ENCODE data around the gene GNB1L.
"Not testable (repeated sequence)": the region's sequence is repeated elsewhere in the genome, so short reads cannot be mapped to it uniquely, and the experiment has no call there.

GNB1L gene

DNA sequence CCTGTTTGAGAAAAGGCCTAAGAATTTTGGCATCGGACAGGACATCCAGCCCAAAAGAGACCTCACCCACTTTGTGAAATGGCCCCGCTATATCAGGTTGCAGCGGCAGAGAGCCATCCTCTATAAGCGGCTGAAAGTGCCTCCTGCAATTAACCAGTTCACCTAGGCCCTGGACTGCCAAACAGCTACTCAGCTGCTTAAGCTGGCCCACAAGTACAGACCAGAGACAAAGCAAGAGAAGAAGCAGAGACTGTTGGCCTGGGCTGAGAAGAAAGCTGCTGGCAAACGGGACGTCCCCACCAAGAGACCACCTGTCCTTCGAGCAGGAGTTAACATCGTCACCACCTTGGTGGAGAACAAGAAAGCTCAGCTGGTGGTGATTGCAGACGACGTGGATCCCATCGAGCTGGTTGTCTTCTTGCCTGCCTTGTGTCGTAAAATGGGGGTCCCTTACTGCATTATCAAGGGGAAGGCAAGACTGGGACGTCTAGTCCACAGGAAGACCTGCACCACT, 62.2 kb downstream of the GNB1L start:
- DNase-seq, result not testable (repeated sequence)

DNA sequence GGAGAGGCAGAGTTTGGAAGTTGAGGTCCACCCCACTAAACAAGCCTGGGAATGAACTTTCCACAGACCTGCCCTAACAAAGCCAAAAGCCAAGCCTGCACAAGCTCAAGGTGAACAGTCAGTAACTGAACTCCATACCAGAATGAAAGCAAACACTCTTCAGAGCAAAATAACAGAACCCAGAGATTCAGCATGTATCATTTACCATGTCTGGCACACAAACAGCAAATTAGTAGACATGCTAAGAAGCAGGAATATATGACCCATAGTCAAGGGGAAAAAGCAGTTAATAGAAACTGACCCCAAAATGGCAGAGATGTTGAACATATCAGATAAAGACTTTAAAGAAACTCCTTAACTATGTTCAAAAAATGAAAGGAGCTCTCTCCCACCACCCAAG, 62.8 kb downstream of the GNB1L start:
- no peak for DNase-seq

DNA sequence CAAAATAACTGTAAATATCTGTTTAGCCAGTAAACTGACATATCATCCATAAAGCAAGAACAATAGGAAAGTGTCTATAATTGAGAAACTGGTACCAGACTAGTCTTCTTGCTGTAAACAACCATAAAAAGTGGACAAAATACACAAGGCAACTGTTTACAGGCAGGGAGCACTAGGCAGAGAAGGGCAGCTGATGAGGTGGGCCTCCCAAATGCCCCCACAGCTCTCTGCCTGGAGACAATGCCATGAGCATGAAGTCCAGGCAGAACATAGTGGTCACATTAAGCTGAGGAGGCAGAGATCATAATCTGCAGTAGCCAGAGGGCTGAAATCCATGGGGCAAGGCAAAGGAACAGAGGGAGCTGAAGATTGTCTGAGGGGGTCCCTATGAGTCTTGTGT, 63.4 kb downstream of the GNB1L start:
- no peak for DNase-seq

DNA sequence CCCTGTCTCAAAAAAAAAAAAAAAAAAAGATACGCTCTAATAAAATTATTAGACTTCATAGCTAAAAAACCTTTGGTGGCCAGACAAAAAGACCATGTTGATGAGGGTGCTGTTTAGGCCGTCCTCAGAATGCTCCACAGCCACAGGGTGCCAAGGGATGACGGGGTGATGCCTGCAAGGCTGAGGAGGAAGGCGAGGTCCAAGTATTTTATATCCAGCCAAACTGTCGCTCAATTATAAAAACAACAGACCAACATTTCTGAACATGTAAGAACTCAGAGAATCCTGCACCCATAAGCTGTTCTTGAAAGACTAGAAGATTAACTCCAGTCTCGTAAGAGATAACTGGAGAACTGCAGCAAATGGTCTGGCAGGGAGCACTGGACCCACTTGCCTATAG, 64.8 kb downstream of the GNB1L start:
- no peak for DNase-seq

DNA sequence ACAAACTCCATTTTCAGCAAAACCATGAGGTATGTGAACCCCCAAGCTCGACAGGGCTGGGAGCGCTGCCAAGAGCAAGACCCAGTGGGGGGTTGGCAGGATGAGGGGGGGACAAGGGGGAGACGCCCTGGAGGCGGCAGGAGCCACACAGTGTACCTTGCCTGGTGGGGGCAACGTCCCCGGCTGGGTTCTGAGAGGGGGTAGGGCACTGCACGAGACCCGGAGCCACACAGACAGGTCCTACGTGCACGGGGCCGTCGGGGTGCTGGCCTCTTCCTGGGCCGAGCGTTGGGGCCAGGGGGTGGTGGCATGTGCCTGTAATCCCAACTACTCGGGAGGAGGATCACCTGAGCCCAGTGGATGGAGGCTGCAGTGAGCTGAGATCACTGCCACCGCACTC, 65.3 kb downstream of the GNB1L start:
- DNase-seq, result no peak

DNA sequence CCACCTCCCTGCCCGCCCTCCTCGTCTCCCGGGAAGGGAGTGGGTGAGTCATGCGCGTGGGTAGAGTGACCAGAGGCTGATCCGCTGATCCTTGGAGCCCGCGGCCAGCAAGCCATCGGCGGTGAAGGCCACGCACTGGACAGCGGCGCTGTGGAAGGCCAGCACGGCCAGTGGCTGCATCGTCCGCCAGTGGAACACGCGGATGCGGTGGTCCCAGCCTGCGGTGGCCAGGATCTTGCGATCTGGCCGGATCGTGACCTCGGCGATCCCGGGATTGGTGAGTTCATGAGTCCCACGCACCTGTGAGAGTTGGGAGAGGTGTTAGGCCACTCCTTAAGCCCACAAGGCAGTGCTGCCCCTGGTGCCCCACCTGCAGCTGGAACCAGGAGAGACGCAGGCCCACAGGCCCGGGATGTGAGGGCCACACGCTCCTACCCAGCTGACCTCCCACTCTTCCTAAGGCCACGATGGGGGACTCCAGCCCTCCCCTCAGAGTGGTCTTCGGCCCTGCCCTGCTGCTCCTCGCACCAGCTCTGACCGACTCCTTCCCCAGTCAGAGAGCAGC, 65.9 kb downstream of the GNB1L start:
- DNase-seq, result no peak

DNA sequence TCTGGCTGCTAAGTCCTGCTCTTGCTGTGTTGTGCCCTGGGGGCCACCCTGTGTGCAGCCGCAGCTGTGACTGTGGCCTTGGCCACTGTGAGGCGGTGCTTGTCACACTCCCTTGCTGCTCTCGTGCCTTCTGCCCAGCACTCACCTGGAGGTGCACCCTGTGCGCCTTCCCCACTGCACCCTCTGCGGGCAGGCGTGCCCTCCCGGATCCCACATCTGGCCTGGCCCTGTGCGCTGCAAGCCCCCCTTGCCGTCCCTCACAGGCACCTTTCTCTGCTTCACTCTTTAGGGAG, 66.9 kb downstream of the GNB1L start:
- DNase-seq, result no peak

DNA sequence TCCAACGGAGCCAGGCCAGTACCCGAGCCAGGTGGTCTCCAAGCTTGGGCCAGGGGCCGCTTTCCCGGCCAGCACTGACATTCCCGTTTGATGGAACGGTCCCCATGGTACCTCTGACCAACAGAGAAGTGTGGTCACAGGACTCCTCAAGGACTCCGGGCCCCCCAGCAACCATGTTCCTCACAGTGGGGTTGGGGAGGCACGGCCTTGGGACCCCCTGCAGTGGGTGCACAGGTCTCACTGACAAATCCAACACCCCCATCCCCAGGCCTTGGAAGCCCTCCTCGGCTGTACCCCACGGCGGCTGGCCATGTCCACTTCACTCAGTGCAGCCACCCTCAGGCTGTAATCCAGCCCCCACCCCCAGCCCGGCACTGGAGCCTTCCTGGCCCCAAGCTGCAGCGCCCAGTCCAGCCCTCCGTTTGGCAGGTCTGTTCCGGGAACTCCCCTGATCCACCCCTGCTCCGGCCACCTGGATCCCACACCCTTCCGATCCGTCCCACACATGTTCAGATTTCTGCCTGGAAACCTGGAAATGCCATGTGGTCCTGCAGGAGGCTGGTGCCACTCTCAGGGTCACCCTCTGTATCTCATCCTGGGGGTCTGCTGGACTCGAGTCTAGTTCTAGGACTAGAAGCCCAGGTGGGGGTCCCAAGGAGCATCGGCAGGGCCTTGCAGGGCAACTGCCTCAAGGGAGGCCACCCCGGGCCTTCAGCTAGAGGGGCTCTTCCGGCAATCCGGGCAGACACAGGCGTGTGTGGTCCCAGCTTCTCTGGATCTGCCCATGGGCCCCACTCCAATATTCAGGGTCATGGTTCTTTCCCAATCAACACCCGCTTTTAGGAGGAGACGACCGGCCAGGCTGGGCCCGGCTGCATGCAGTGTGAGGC, 67.5 kb downstream of the GNB1L start:
- no peak for DNase-seq

DNA sequence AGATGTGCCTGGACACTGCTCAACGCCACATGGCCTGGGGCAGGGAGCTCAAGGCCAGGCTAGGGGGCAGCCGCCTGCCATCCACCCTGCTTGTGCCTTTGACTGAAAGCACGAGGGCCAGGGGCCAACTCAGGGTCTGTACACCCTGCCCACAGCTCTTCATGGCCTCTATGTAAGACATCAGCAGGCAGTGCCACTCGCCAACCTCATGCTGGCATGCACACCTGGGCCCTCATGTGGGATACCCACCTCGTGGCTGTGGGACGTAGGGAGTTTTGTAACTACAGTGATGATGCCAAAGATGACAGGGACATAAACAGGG, 68.4 kb downstream of the GNB1L start:
- no peak for DNase-seq

DNA sequence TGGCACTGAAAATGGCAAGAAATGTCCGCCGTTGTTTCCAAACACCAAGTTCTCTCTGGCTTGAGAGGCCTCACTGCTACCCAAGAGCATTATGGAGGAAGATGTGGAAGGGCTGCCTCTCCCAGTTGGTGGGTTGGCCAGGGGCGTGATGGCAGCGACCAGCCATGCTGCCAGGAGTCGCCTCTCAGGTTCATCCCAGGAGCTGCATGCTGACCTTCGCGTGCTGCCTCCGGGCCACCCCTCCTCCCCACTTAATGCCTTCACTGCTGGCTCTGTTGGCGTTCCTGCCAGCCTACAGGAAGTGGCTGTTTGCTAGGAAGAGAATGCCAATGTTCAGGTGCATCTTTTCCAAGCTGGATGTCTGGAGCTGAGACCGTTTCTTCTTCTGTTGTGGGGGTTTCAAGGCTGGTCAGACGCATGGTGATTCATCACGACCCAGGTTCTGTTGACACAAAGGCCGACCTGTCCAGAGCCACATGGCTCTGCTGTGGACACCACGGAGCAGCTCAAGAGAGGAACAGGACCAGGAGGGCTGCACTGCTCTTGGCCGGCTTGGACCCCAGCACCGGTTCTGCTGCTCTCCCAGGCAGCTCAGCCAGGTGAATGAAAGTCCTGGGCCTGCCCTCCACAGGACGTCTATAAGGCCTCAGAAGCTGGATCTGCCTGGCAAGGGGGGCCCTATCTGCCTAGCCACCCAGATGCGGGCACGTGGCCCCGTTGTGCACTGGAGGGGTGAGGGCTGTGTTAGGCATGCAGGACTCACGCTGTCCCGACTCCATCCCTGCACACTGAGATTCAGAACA, 69.0 kb downstream of the GNB1L start:
- no peak for DNase-seq

DNA sequence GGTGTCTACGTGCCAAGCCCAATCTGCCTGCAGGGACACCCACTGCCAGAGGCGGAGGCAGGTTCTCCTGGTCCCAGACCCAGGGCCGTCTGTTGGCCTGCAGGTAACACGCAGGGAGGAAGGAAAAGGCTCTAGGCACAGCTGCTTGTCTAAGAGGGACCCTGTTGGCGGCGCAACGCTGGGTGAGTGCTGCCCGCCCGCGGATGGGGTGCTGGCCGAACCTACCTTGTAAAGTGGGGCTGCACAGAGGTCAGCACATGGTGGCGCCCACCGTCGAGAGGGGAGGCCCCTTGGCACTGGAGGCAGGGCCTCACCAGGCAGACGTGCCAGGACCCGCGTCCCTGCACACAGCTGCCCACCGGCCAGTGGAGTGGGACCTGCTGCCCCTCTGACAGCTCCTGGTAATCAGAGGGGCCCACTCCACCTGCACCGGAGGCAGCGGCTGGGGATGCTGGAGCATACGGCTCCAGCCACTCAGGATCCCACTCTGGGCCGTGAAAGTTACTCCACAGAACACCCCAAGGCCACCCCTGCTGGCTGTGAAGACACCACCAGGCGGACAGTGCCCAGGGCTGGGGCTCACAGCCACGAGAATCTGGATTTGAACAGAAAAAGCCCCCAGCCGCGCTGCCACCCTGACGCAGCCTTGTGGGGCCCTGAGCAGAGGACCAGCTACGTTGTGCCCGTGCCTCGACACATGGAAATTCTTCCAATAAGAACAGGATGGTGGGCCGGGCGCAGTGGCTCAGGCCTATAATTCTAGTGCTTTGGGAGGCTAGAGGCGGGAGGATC, 70.1 kb downstream of the GNB1L start:
- no peak for DNase-seq

DNA sequence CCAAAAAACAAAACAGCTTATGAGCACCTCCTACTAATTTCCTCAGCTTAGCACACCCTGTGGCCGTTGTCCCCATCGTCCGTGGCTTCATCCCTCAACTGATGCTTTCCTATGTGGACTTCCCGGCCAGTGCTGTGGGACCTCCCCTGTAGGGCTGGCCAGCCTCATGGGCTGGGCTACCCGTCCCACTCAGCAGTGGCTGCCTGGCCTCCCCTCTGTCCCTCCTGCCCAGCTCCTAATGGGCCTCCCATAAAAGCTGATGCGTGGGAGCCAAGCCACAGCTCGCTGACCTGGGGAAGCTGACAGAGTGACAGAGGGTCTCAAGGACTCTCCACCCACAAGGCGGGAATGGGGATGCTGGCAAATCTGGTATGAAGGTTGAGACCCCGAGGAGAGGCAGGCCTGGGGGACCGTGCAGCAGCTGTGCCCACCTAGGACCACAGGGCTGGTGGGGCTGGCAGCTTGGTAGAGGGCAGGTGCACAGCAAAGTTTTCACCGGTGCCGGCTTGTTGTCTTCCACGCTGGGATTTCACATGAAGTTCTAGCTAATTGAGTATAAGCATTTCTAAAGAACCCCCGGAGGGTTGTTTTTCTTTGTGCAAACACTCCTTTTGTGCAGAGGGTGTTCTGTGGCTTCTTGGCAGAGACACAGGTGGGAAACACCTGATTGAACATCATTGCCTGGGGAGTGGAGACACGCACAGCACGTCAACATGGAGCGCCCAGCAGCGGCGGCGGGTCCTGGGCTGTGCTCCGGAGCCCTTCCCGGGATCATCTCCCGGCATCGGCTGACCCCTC, 70.9 kb downstream of the GNB1L start:
- DNase-seq, result no peak

DNA sequence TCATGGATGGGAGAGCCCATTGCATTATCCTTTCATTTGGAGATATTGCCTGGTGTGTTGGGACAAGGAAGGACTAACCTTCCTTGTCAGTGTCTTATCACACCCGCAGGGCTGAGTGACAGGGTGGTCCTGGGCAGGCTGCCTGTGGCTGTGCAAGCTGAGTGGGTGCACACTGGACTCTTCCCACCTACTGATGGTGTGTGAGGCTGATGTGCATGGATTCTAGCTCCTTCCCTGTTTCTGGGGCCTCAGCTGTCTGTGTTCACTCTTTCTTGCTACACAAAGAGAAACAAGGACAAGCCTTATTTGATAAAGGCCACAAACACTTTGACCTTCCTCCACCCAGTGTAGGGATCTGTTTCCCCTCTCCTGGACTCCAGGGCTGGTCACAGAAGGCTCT, 72.1 kb downstream of the GNB1L start:
- DNase-seq, result no peak

DNA sequence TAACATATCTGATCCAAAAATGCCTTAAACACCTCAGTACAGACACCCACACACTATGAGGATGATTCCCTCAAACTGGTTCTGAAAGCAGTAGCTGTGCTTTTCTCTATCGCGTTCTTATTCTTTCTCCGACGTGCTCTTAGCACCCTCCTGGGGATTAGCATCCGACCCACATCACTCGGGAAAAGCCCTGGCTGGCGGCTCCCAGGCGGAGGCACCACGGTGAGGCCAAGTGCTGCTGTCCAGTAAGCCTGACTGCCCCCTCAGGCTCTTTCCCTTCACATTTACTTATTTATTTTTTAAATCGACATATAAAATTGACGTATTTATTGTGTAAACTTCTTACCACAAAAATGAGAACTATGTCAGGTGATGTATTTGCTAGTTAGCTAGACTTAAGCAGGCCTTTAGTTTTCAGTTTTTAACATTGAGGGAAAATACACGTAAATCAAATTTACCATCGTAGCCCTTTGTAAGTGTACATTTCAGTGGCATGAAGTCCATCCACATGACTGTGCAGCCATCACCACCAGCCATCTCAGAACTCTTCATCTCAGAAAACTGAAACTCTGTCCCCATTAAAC, 74.9 kb downstream of the GNB1L start:
- no peak for DNase-seq

DNA sequence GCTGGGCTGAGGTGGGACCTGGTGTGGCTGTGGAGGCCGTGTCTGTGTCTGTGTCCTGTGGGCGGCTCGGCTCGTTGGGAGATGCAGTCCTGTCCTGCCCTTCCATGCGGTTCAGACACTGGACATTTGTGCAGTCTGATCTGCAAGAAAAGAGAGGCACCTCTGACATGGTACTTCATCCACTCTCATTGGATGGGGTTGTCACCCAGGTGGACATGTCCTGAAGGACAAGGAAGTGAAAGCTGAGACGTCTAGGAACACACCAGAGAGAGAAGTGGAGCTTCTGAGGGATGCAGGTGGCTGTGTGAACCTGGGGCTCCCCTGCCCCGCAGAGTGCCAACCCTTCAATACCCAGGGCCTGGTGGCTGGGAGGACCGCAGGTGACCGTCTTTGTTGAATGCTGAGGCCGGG, 75.7 kb downstream of the GNB1L start:
- no peak for DNase-seq

DNA sequence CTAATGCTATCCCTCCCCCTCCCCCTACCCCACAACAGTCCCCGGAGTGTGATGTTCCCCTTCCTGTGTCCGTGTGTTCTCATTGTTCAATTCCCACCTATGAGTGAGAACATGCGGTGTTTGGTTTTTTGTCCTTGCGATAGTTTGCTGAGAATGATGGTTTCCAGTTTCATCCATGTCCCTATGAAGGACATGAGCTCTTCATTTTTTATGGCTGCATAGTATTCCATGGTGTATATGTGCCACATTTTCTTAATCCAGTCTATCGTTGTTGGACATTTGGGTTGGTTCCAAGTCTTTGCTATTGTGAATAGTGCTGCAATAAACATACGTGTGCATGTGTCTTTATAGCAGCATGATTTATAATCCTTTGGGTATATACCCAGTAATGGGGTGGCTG, 77.5 kb downstream of the GNB1L start:
- not testable (repeated sequence) for DNase-seq

DNA sequence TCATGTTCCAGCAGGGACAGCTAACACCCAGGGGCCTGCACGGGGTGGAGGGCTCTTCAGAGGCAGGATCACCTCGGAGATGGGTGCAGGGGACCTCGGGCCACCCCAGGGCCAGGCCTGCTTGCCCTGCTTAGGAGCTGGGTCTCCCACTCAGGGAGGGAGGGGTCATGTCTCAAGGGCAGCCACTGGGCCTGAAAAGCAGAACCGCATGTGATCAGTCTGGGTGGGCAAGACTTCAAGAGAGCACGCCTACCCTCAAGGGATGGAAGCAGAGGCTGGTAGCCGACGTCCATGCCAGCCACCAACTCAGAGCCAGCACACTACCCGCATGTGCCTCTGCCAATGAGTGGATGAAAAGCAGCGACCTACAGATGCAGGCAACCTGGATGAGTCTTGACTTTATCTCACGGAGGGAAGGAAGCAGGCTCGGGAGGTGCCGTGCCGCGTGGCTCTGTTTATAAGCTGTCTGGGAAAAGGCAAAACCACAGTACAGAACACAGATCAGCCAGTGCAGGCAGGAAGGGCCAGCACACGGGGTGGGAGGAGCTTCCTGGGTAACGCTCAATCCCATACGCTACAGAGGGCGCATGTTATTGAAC, 78.1 kb downstream of the GNB1L start:
- DNase-seq, result peak; percentile 33

DNA sequence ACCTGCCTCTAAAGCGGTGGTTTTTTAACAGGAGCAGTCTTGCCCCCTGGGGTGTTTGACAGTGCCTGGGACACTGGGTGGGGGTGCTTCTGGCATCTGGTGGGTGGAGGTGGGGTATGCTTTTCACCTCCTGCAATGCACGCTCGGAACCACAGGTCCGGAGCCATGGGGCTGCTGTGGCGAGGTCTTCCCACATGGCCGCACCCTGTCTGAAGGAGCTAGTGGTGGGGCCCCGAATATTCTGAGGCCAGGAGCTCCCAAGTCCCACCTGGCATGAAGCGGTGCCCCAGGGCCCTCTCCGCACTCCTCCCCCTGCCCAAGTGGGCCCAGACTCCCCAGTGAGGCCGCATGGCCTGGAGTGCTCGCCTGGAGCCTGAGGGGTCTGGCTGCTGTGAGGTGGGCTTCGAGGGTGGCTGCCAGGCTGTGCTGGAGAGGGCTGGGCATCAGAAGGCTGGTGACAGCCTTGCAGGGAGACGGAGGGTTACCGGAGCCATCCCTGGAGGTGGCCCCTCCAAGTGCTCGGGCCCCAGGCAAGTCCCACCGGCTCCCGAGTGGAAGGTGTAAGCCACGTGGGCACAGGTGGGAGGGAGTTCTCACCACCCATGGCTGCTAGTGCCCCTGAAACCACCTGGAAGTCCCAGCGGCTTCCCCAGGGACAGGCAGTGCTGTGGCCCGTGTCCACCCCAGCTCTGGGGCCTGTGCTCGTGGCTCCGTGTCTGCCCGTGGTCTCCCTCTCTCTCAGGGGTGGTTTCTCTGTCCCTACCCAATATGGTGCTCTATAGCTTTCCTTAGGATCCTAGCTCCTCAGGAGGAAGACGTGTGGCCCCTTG, 79.0 kb downstream of the GNB1L start:
- DNase-seq, result no peak

DNA sequence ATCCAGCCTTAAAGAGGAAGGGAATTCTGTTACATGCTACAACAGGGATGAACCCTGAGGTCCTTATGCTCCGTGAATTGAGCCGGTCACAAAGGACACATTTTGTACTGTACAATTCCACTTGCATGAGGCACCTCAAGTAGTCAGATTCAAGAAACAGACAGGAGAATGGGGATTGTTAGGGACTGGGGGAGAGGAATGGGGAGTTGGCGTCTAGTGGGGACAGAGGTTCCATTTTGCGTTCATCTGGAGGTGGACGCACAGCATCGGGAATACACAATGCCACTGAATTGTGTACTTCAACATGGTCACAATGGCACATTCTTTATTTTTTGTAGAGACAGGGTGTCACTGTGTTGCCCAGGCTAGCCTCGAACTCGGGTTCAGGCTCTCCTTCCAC, 80.0 kb downstream of the GNB1L start:
- no peak for DNase-seq

DNA sequence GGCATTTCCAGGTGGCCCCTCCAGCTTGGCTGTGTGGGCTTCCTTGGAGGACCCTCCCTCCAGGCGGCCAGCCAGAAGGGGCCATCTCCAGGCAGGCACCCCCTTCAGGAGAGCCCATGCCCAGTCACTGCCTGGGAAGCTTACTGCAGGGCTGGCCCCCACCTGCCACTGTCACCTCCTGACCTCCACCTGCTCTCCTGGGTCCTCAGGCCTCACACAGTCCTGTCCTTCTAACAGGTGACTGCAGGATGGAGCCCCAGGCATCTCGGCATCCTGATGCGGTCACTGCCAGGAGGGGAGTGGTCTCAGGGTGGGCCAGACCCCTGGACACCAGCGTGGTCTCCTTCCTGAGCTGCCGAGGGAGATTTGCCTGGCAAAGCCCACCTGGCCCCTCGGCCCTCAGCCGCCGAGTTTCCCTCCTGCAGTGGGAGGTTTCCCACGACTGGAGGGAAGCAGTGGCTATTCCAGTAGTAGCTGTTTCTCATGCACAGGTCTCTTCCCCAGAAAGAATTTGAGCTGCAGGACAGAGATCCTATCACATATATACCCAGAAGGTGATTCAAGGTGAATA, 81.1 kb downstream of the GNB1L start:
- no peak for DNase-seq
